ENCODE results near the gene BCL7C. TPM values are rescaled to one million over a fixed set of nuclear protein-coding genes. Genes with fewer than 3 reads are reported as not detected.
"Not testable (repeated sequence)": the region's sequence is repeated elsewhere in the genome, so short reads cannot be mapped to it uniquely, and the experiment has no call there.

BCL7C gene
- total RNA-seq (10 to 100 TPM; 22.5 to 22.8 TPM), total RNA-seq (25.9 to 37.0 reads per million in 2 donors)

- Mint-ChIP-seq H3K27me3 (no peaks in the 10 kb centered on the region), H3K36me3 (ENCODE audit: low read depth) (peaks cover 3% of the 10 kb centered on the region), H3K4me3 (peak within 1 kb of the TSS; percentile 96), H3K27ac (peak within 1 kb of the TSS; percentile 62), H3K4me1 (peaks cover 22% of the 10 kb centered on the region)
- peak; percentile 53 to 82 (median 77) for DNase-seq
- H3K9me3 ChIP-seq (ENCODE audit: control insufficient read depth, low read length, poor library complexity, severe bottlenecking): no peaks in the 10 kb centered on the region
- peak; percentile 82 for ATAC-seq
These were observed at the start of gene BCL7C for GRCh38 chr16:30893744-30894539. BCL7C (minus strand) TSS chr16:30894077; CDS start chr16:30893944, 133 bp downstream.

GRCh38 chr16:30942426-30942806 is 48.5 kb upstream of the BCL7C start:
- Mint-ChIP-seq H3K36me3 (ENCODE audit: low read depth) (no peaks in the 10 kb centered on the region), H3K27me3 (no peaks in the 10 kb centered on the region), H3K4me3 (no peak overlapping the region), H3K4me1 (peaks cover 26% of the 10 kb centered on the region), H3K27ac (peak overlapping the region; percentile 27)
- H3K9me3 ChIP-seq (ENCODE audit: control insufficient read depth, low read length, poor library complexity, severe bottlenecking): no peaks in the 10 kb centered on the region
- DNase-seq: no peak
- ATAC-seq: no peak

GRCh38 chr16:30941600-30942425 is 47.9 kb upstream of the BCL7C start:
- H3K36me3 Mint-ChIP-seq (ENCODE audit: low read depth): no peaks in the 10 kb centered on the region
- H3K4me3 Mint-ChIP-seq: no peak overlapping the region
- no peaks in the 10 kb centered on the region for H3K9me3 ChIP-seq (ENCODE audit: control insufficient read depth, low read length, poor library complexity, severe bottlenecking)
- ATAC-seq: peak; percentile 97
- DNase-seq: peak; percentile 41 to 43 (median 43)
- H3K27me3 Mint-ChIP-seq: no peaks in the 10 kb centered on the region
- peaks cover 26% of the 10 kb centered on the region for H3K4me1 Mint-ChIP-seq
- H3K27ac Mint-ChIP-seq: peak overlapping the region; percentile 27

- H3K4me3 Mint-ChIP-seq; H3K27me3 Mint-ChIP-seq; DNase-seq; ATAC-seq; H3K36me3 Mint-ChIP-seq (ENCODE audit: low read depth); H3K27ac Mint-ChIP-seq; H3K9me3 ChIP-seq (ENCODE audit: control insufficient read depth, low read length, poor library complexity, severe bottlenecking): not testable (repeated sequence)
- peaks cover 31% of the 10 kb centered on the region for H3K4me1 Mint-ChIP-seq
These were observed 45.7 kb upstream of the BCL7C start for GRCh38 chr16:30939571-30939970.

- Mint-ChIP-seq H3K27ac (peak overlapping the region; percentile 16), H3K4me3 (no peak overlapping the region)
- ATAC-seq: no peak
These were observed 43.8 kb upstream of the BCL7C start for GRCh38 chr16:30937692-30938091.

GRCh38 chr16:30934827-30935557 is 41.1 kb upstream of the BCL7C start:
- Mint-ChIP-seq H3K27me3 (no peaks in the 10 kb centered on the region), H3K27ac (peak overlapping the region; percentile 86)

More at GRCh38 chr16:30937692-30938091, 43.8 kb upstream of the BCL7C start:
- no peak for DNase-seq
- Mint-ChIP-seq H3K36me3 (ENCODE audit: low read depth) (peaks cover 2% of the 10 kb centered on the region), H3K4me1 (peaks cover 30% of the 10 kb centered on the region), H3K27me3 (no peaks in the 10 kb centered on the region)
- H3K9me3 ChIP-seq (ENCODE audit: control insufficient read depth, low read length, poor library complexity, severe bottlenecking): no peaks in the 10 kb centered on the region

GRCh38 chr16:30931068-30931650 is 37.3 kb upstream of the BCL7C start:
- DNase-seq: no peak
- H3K4me1 Mint-ChIP-seq: peaks cover 25% of the 10 kb centered on the region
- peaks cover 4% of the 10 kb centered on the region for H3K36me3 Mint-ChIP-seq (ENCODE audit: low read depth)
- no peak overlapping the region for H3K27ac Mint-ChIP-seq
- H3K27me3 Mint-ChIP-seq: no peaks in the 10 kb centered on the region
- ATAC-seq: no peak
- H3K4me3 Mint-ChIP-seq: no peak overlapping the region
- H3K9me3 ChIP-seq (ENCODE audit: control insufficient read depth, low read length, poor library complexity, severe bottlenecking): no peaks in the 10 kb centered on the region

More at GRCh38 chr16:30934827-30935557, 41.1 kb upstream of the BCL7C start:
- ATAC-seq: peak; percentile 65
- Mint-ChIP-seq H3K4me3 (no peak overlapping the region), H3K4me1 (peaks cover 28% of the 10 kb centered on the region), H3K36me3 (ENCODE audit: low read depth) (peaks cover 4% of the 10 kb centered on the region)
- DNase-seq: no peak
- no peaks in the 10 kb centered on the region for H3K9me3 ChIP-seq (ENCODE audit: control insufficient read depth, low read length, poor library complexity, severe bottlenecking)

- peaks cover 3% of the 10 kb centered on the region for H3K36me3 Mint-ChIP-seq (ENCODE audit: low read depth)
- H3K9me3 ChIP-seq (ENCODE audit: control insufficient read depth, low read length, poor library complexity, severe bottlenecking): no peaks in the 10 kb centered on the region
- H3K27ac Mint-ChIP-seq: no peak overlapping the region
- no peak overlapping the region for H3K4me3 Mint-ChIP-seq
- H3K27me3 Mint-ChIP-seq: no peaks in the 10 kb centered on the region
- no peak for ATAC-seq
- H3K4me1 Mint-ChIP-seq: peaks cover 23% of the 10 kb centered on the region
- no peak for DNase-seq
These were observed 36.3 kb upstream of the BCL7C start for GRCh38 chr16:30930160-30930571.

- Mint-ChIP-seq H3K4me1 (peaks cover 23% of the 10 kb centered on the region), H3K4me3 (no peak overlapping the region), H3K27ac (no peak overlapping the region), H3K27me3 (no peaks in the 10 kb centered on the region), H3K36me3 (ENCODE audit: low read depth) (peaks cover 2% of the 10 kb centered on the region)
- ATAC-seq (no peak), DNase-seq (no peak)
- no peaks in the 10 kb centered on the region for H3K9me3 ChIP-seq (ENCODE audit: control insufficient read depth, low read length, poor library complexity, severe bottlenecking)
These were observed 35.3 kb upstream of the BCL7C start for GRCh38 chr16:30929167-30929566.

GRCh38 chr16:30928390-30928789 is 34.5 kb upstream of the BCL7C start:
- H3K4me3 Mint-ChIP-seq: no peak overlapping the region
- H3K9me3 ChIP-seq (ENCODE audit: control insufficient read depth, low read length, poor library complexity, severe bottlenecking): no peaks in the 10 kb centered on the region
- peaks cover 2% of the 10 kb centered on the region for H3K36me3 Mint-ChIP-seq (ENCODE audit: low read depth)
- no peak overlapping the region for H3K27ac Mint-ChIP-seq
- H3K27me3 Mint-ChIP-seq: no peaks in the 10 kb centered on the region
- H3K4me1 Mint-ChIP-seq: peaks cover 23% of the 10 kb centered on the region
- no peak for DNase-seq
- ATAC-seq: no peak

- ATAC-seq (peak; percentile 7), DNase-seq (no peak)
- peaks cover 2% of the 10 kb centered on the region for H3K36me3 Mint-ChIP-seq (ENCODE audit: low read depth)
- no peaks in the 10 kb centered on the region for H3K27me3 Mint-ChIP-seq
- H3K27ac Mint-ChIP-seq: no peak overlapping the region
- H3K4me1 Mint-ChIP-seq: peaks cover 25% of the 10 kb centered on the region
- H3K4me3 Mint-ChIP-seq: no peak overlapping the region
- H3K9me3 ChIP-seq (ENCODE audit: control insufficient read depth, low read length, poor library complexity, severe bottlenecking): no peaks in the 10 kb centered on the region
These were observed 34.0 kb upstream of the BCL7C start for GRCh38 chr16:30927789-30928378.

GRCh38 chr16:30926937-30927788 is 33.3 kb upstream of the BCL7C start:
- Mint-ChIP-seq H3K27ac (no peak overlapping the region), H3K4me1 (peaks cover 26% of the 10 kb centered on the region)
- no peak for ATAC-seq

More at GRCh38 chr16:30926937-30927788, 33.3 kb upstream of the BCL7C start:
- H3K4me3 Mint-ChIP-seq: no peak overlapping the region
- DNase-seq: no peak
- peaks cover 2% of the 10 kb centered on the region for H3K36me3 Mint-ChIP-seq (ENCODE audit: low read depth)
- H3K9me3 ChIP-seq (ENCODE audit: control insufficient read depth, low read length, poor library complexity, severe bottlenecking): no peaks in the 10 kb centered on the region
- no peaks in the 10 kb centered on the region for H3K27me3 Mint-ChIP-seq
